SK-N-MC (cell line): ENCODE data around the gene SEC24D.

Experiments used
- EZH2 ChIP-seq: fragments of 200-600 bp; sonication (generic); IDR thresholded peaks from one replicate; pipeline ENCODE4 v1.6.1; 2017; ENCODE audit warnings: antibody characterized with exemption
- FOXP2 ChIP-seq: optimal IDR thresholded peaks from 2 replicates; pipeline ENCODE3; 2011; ENCODE audit warnings: mild to moderate bottlenecking, moderate library complexity; ENCODE audit not compliant: insufficient read depth; ENCODE audit errors: extremely low read length, control extremely low read depth
- POLR2AphosphoS5 ChIP-seq: IDR thresholded peaks from 2 replicates; pipeline ENCODE4 v1.6.1; 2012; ENCODE audit warnings: mild to moderate bottlenecking, low read depth, low read length, borderline replicate concordance

DNA sequence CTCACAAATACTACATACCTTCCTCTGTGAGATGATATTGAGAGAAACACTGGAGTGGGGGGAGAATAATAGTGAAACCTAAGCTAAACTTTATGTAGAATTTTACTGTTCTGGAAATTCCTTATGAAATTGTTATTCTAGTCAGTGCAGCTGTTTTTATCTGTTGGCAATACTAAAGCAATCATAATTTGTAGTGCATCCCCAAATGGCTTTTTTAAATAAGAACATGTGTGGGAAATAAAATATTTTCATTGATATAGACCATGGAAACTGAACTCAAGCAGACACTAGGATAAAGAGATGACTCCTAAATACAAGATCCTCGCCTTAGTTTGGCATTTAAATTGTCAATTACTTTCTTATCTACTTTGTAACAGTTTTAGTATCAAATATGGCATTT, 51.1 kb downstream of the SEC24D start:
- TF ChIP-seq POLR2AphosphoS5 (no peak), EZH2 (no peak), FOXP2 (no peak)
